GM18867 (cell line): ENCODE results near the gene FAM174C.

Experiments used
- ATAC-seq: cut with Tn5 transposase; IDR thresholded peaks from one replicate; pipeline ENCODE4 v1.9.1; 2021; ENCODE audit warnings: mild to moderate bottlenecking, moderate library complexity; ENCODE audit not compliant: unreplicated experiment

FAM174C gene

DNA sequence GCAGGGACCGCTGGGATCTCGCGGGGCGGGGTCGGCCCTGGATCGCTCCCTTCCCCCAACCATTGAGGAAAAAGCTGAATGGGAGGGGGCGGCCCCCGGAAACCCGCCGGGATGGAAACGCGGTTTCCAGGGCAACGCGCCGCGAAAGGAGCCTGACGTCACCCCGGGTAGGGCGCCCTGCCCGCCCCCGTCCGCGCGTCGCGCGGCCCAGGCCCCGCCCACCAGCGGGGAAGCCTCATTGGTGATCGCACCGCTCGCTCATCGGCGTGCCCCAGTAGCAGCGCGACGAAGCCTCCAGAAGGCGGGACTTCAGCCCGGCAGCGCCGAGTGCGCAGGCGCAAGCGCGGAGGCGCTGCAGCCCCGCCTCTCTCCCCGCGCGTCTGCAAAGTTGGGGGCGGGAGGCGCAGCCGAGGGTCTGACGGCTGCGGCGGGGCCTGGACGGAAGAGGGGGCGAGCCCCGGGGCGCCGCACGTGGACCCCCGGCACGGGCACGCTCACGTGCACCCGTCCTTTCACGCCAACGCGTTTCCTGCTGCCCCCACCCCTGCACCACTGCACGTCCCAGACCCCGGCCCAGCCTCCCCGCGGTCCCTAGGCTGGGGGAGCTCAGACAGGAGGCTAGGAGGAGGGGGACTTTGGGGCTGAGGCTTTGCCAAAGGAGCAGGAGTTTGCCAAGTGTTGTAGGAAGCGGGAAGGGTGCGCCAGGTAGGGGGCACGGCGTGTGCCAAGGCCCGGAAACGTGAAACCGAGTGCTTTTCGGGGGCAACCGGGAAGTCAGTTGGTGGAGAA lies 14.4 kb upstream of the FAM174C start:
- ATAC-seq, result peak; percentile 59

DNA sequence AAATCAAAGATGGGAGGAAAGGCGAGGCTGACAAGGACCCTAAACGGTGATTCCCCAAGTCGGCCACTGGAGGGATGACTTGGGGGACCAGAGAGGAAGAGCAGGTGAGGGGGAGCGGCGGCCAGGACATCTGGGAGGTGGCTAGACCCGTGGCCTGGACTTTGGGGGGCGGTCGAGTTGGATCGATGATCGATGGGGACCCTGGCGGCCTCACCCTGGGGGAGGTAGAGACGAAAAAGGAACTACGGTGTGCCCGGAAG lies 13.9 kb upstream of the FAM174C start:
- no peak for ATAC-seq

- no peak for ATAC-seq
Observed at GRCh38 chr19:1261798-1262622, 13.3 kb upstream of the FAM174C start.

DNA sequence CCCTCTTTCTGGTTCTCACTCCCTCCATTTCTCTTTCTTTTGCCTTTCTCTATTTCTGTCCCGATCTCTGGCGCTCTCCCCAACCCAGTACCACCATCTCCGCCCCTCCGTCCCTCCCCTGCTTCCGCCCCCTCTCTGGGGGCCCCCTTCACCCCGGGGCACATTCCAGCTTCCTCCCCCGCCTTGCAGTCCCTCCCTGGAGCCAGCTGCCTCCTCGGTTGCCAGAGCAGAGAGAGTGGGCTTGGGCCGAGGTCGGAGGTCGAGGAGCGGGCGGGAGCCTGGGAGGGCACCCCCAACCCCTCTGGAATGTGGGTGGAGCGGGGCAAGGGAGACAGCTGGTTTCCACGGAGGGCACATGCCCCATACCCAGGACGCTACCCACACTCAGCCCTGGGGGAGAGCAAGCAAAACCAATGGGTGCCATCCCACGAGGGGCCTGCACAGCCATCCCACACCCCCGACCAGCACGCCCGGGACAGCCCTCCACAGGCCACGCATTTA lies 12.7 kb upstream of the FAM174C start:
- ATAC-seq, result no peak

DNA sequence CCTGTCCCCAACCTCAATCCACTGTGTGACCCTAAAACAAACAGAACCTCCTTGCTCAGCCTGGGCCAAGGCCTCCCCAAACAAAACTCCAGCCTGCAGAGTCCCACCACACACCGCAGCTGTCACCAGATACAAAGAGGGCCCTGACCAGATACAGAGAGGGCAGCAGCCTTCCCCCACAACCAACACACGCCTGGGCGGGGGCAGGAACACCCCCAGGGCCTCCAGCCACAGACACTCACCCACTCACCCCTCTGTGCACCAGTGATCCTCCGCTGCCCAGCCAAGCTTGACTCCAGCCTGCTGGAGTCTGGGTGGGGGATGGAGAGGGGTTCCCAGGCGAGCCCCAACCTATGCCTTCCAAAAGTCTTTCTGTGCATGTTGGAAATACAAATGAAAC lies 12.1 kb upstream of the FAM174C start:
- no peak for ATAC-seq

DNA sequence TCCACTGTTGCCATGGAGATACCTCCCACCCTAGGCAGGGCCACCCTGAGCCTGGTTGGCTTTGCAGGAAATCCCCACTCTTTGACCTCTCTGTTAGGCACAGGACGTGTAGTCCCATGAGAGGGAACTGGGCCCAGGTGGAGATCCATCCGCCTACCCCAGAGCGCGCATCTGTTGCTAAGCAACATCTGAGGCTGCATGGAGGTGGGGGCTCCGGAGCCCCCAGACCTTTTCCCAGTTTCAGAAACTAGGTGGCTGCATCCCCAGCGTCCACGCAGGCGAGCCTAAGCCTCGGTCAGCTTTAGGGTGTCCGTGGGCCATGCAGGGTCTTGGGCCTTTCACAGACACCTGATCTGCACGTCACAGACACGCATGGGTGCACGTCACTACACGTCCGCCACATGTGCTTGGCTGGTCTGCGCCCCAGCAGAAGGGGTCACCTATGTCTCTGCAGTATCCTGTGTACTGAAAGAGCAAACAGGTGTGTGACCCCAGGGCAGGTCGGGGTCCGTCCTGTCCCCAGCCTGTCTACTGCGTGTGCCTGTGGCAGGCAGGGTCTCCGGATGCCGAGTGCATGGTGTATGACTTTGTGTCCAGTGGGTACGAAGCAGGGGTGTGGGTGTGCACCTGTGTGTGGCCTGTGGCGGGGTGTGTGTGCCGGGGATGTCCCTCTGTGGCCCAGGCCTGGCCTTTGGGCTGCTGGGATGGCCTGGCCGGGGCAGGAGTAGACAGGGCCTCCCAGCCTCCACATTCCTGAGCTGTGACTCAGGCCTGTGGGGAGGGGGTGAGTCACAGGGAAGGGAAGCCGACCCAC lies 10.3 kb upstream of the FAM174C start:
- ATAC-seq, result no peak

DNA sequence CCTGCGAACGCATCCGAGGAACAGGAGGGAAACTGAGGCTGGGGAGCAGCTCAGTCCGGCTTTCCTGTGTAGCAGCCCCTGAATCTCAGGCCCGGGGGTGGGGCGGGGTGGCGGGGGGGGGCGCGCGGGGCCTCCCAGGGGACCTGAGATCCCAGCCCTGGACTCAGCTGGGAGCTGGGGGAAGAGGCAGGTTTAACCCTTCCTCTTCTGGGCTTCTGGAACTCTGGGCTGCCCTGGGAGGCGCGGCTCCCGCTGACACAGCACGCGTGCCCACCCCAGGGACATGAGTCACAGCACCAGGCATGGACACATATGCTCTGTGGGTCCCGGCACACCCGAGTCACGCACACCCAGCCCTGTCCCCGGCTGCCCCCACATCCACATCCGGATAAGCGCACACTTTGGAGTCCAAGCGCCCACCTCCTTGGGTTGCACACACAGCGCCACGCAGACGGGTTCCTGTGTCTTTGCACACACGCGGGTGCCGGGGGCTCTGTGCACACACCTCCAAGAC lies 9.7 kb upstream of the FAM174C start:
- no peak for ATAC-seq

- ATAC-seq, result peak; percentile 34
Observed at GRCh38 chr19:1266129-1266915, 9.0 kb upstream of the FAM174C start.

- peak; percentile 20 for ATAC-seq
Observed at GRCh38 chr19:1266916-1267476, 8.3 kb upstream of the FAM174C start.

DNA sequence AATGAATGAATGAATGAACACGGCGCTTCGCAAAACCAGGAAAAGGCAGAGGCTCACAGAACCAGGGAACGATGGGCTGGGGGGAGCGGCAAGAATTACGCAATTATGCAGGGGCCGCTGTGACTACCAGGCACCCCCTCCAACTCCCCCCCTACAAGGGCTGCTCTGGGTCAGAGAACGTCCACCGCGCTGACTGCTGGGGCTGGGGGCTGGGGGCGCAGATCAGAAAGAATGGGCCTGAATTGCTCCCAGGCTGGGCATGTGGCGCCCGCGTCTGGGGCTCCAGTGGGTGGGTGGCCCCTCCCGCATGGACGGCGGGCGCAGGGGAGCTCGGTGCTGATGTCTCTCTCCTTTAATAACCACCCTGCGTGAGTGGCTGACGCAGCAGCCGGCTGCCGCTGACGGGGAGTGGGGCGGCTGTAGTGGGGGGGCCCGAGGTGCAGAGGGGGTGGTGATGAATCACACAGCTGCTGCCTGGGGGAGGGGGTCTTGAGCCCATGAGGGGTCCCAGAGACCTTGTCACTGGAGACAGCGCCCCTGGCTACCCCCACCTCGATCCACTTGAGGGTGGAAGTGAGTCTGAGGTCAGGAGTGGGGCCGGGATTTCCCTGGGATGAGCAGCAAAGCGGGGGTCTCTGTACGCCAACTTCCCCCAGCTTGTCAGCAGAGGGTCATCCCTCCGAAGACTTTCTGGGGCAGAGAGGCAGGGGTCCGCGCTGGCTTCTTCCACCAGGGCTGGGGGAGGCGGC lies 7.7 kb upstream of the FAM174C start:
- ATAC-seq, result no peak

DNA sequence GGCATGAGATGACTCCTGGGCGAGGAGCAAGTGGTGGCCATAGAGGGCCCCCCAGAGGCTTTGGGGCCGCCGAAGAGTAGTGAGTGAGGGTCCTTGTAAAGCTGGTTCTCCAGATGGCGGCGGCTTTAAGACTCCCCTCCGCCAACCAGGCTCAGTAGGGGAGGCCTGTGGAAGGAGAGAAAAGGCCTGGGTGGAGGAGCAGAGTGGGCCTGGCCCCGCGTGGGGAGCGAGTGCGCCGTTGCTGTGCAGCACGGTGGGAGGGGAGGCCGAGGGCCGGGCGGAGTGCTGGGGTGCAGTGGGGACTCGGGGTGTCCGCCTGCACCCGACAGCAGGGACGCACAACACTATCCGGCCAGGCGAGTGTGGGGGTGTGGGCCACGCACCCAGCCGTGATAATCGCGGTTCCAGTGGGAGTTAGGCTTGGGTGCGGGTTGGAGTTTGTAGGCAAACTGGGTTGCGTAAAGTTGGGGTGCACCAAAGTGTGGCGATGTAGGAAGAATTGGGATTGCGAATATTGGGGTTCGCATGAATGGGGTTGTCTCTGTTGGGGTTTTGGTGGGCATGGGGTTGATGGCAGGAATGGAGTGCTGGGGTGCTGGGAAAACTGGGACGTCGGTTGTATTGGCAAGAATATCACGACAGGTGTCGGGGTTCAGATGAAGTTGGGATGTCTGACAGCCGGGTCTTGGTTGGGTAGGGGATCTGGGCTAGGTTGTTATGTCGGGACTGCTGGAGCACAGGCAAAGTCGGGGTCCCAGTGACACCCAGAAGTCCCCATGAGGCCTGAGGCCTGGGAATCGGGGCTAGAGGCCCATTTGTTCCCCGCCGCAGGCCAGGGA lies 6.9 kb upstream of the FAM174C start:
- ATAC-seq, result no peak

GRCh38 chr19:1269065-1269477 lies 6.3 kb upstream of the FAM174C start, which contains the start of gene CIRBP:
Gene CIRBP (plus strand): TSS chr19:1269332. CDS start chr19:1270934, 1,602 bp downstream.
- peak; percentile 52 for ATAC-seq

GRCh38 chr19:1269478-1270212 lies 5.7 kb upstream of the FAM174C start:
- peak; percentile 29 for ATAC-seq

- no peak for ATAC-seq
Observed at GRCh38 chr19:1270213-1270853, 5.0 kb upstream of the FAM174C start.

- no peak for ATAC-seq
Observed at GRCh38 chr19:1270854-1271527, 4.3 kb upstream of the FAM174C start.

- no peak for ATAC-seq
Observed at GRCh38 chr19:1271528-1272422, 3.6 kb upstream of the FAM174C start.
